Measurements from ENCODE around the gene PTBP2.

Gene PTBP2

GRCh38 chr1:96713649-96714048 lies 7.9 kb upstream of the PTBP2 start:
- H3K27ac ChIP-seq = no peak overlapping the region
- CTCF ChIA-PET = interaction anchor here (0.6 kb wide), 1 partner anchor 11 kb away, joined by 3 read pairs; no protein-coding TSS in a partner anchor
- no peak for TF ChIP-seq CTCF (conservative IDR thresholded peaks at IDR 0.05; ENCODE audit: low read depth)
- POLR2A ChIA-PET (ENCODE audit: low non-redundant PET) = no interaction called here
- no peak for DNase-seq (ENCODE audit: low spot score)

GRCh38 chr1:96714881-96715280 lies 6.7 kb upstream of the PTBP2 start:
- no peak for DNase-seq (ENCODE audit: low spot score)
- no peak for TF ChIP-seq CTCF (conservative IDR thresholded peaks at IDR 0.05; ENCODE audit: low read depth)
- no peak overlapping the region for H3K27ac ChIP-seq
- CTCF ChIA-PET = no interaction called here
- POLR2A ChIA-PET (ENCODE audit: low non-redundant PET) = no interaction called here

- ChIA-PET POLR2A (ENCODE audit: low non-redundant PET) (no interaction called here), CTCF (no interaction called here)
- no peak for DNase-seq (ENCODE audit: low spot score)
- H3K27ac ChIP-seq = no peak overlapping the region
- TF ChIP-seq CTCF (conservative IDR thresholded peaks at IDR 0.05; ENCODE audit: low read depth) = no peak
Observed at GRCh38 chr1:96715482-96715881, 6.1 kb upstream of the PTBP2 start.

GRCh38 chr1:96721053-96721415 lies 550 bp upstream of the PTBP2 start:
- DNase-seq (ENCODE audit: low spot score) = no peak
- no peak for TF ChIP-seq CTCF (conservative IDR thresholded peaks at IDR 0.05; ENCODE audit: low read depth)
- H3K27ac ChIP-seq = peak overlapping the region; percentile 88
- ChIA-PET CTCF (no interaction called here), POLR2A (ENCODE audit: low non-redundant PET) (no interaction called here)

- ChIA-PET CTCF (no interaction called here), POLR2A (ENCODE audit: low non-redundant PET) (no interaction called here)
- DNase-seq (ENCODE audit: low spot score) = peak; percentile 46
- TF ChIP-seq CTCF (conservative IDR thresholded peaks at IDR 0.05; ENCODE audit: low read depth) = no peak
- peak overlapping the region; percentile 88 for H3K27ac ChIP-seq
Observed at GRCh38 chr1:96722161-96722922, 758 bp downstream of the PTBP2 start.

- ChIA-PET CTCF (no interaction called here), POLR2A (ENCODE audit: low non-redundant PET) (no interaction called here)
- no peak overlapping the region for H3K27ac ChIP-seq
- no peak for DNase-seq (ENCODE audit: low spot score)
- no peak for TF ChIP-seq CTCF (conservative IDR thresholded peaks at IDR 0.05; ENCODE audit: low read depth)
Observed at GRCh38 chr1:96722958-96723357, 1.4 kb downstream of the PTBP2 start.

All from RWPE1 (cell line).